K562 (cell line): ENCODE data around the gene BCAR3. TPM values are rescaled to one million over a fixed set of nuclear protein-coding genes. Genes with fewer than 3 reads are reported as not detected.
A peak's percentile ranks its signal among the peaks of the same experiment; 100 is the strongest.

ENCODE experiments used
- CEBPB ChIP-seq: fragments of 450-650 bp; IDR thresholded peaks from 2 replicates; pipeline ENCODE4 v1.6.1; 2016; ENCODE audit warnings: missing genetic modification characterization, missing compliant biosample characterization
- GATA2 ChIP-seq: sonication (generic); formaldehyde crosslinking; IDR thresholded peaks from 2 replicates; pipeline ENCODE4 v1.4.0; 2020; ENCODE audit warnings: mild to moderate bottlenecking, missing genetic modification reagents
- HNRNPLL ChIP-seq: fragments of 200-400 bp; formaldehyde crosslinking; IDR thresholded peaks from 2 replicates; pipeline ENCODE4 v1.6.1; 2017; ENCODE audit warnings: low read length, low read depth, mild to moderate bottlenecking; ENCODE audit not compliant: poor library complexity, severe bottlenecking
- POLR2A ChIP-seq: fragments of 450-650 bp; conservative IDR thresholded peaks from 2 replicates; pipeline ENCODE4 v1.6.1; 2016
- SREBF2 ChIP-seq: sonication (generic); formaldehyde crosslinking; IDR thresholded peaks from 2 replicates; pipeline ENCODE4 v1.4.0; 2020; ENCODE audit warnings: mild to moderate bottlenecking, missing genetic modification reagents
- TEAD4 ChIP-seq, 2 experiments: sonication (generic) in 1 of 2; formaldehyde crosslinking in 1 of 2; IDR thresholded peaks; 2 replicates each; pipeline versions ENCODE4 v1.6.1 to v1.8.0; 2012 to 2022; ENCODE audit warnings: borderline replicate concordance in 1 of 2, inconsistent platforms in 1 of 2, low read length in 1 of 2, mild to moderate bottlenecking in 1 of 2, missing genetic modification reagents in 1 of 2
- TRIM24 ChIP-seq, 2 experiments: fragments of 450-650 bp; IDR thresholded peaks; 2 replicates each; pipeline ENCODE4 v1.6.1; 2016
- ZNF175 ChIP-seq: fragments of 200-800 bp; sonication (Bioruptor generic); IDR thresholded peaks from 2 replicates; pipeline ENCODE4 v1.6.1; 2016; ENCODE audit warnings: low read depth, mild to moderate bottlenecking, missing genetic modification characterization, missing compliant biosample characterization
- polyA plus RNA-seq, 8 experiments: library from polyadenylated mRNA; depleted of rRNA in 4 of 8; stranded (reverse) in 5 of 8; unstranded in 3 of 8; fragments of >200 nt; fragmentation: Nextera tagmentation in 2 of 8; fragmentation: Illumina TruSeq in 1 of 8; extraction: Ambion mirVana in 2 of 8; extraction: Trizol in 1 of 8; gene quantifications; 2 replicates each; pipeline versions ENCODE4 v1.2.1 to v1.2.3, GENCODE V29; 2011 to 2014; ENCODE audit warnings: inconsistent platforms in 1 of 8, missing spikeins in 1 of 8
- total RNA-seq, 7 experiments: library from RNA; depleted of rRNA in 6 of 7; stranded (reverse); fragments of >200 nt in 6 of 7; fragmentation: Illumina TruSeq in 2 of 7; extraction: Trizol in 2 of 7; gene quantifications; 2 replicates each; pipeline versions ENCODE4 v1.2.1 to v1.2.3, GENCODE V29; 2011 to 2021; ENCODE audit warnings: low replicate concordance in 1 of 7
- TF ChIP-seq, protein P1 (sequence below), 2 experiments: fragments of 450-650 bp; IDR thresholded peaks; 2 replicates each; pipeline ENCODE4 v1.6.1; 2016; ENCODE audit warnings: mild to moderate bottlenecking in 2 of 2, borderline replicate concordance in 1 of 2, low read depth in 1 of 2, moderate library complexity in 1 of 2

The BCAR3 gene
- total and polyA plus RNA-seq, 9 of the 15 experiments (the other 6 are each of a cell fraction or from before 2014, with no cell fraction given) = 1.8 to 6.3 (median 3.8) TPM

DNA sequence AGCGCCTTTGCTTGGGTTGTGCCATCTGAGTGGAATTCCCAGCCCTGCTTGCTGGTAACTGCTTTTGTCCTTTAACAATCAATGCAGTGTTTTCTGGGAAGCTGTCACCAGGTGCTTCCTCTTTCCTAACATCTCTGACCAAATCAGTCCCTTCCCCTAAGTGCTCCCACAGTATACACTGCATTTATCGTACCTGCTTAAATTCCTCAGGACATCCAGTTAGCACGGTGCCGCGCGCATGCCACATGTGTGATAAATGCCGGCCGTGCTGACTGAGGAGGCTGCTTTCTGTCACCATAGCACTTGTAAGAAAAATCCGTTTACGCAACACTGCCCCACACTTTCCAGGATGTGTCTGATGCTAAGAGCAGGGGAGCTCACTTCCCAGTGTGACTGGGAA lies 115.4 kb downstream of the BCAR3 start (continued):
- TF ChIP-seq, protein P1, sequence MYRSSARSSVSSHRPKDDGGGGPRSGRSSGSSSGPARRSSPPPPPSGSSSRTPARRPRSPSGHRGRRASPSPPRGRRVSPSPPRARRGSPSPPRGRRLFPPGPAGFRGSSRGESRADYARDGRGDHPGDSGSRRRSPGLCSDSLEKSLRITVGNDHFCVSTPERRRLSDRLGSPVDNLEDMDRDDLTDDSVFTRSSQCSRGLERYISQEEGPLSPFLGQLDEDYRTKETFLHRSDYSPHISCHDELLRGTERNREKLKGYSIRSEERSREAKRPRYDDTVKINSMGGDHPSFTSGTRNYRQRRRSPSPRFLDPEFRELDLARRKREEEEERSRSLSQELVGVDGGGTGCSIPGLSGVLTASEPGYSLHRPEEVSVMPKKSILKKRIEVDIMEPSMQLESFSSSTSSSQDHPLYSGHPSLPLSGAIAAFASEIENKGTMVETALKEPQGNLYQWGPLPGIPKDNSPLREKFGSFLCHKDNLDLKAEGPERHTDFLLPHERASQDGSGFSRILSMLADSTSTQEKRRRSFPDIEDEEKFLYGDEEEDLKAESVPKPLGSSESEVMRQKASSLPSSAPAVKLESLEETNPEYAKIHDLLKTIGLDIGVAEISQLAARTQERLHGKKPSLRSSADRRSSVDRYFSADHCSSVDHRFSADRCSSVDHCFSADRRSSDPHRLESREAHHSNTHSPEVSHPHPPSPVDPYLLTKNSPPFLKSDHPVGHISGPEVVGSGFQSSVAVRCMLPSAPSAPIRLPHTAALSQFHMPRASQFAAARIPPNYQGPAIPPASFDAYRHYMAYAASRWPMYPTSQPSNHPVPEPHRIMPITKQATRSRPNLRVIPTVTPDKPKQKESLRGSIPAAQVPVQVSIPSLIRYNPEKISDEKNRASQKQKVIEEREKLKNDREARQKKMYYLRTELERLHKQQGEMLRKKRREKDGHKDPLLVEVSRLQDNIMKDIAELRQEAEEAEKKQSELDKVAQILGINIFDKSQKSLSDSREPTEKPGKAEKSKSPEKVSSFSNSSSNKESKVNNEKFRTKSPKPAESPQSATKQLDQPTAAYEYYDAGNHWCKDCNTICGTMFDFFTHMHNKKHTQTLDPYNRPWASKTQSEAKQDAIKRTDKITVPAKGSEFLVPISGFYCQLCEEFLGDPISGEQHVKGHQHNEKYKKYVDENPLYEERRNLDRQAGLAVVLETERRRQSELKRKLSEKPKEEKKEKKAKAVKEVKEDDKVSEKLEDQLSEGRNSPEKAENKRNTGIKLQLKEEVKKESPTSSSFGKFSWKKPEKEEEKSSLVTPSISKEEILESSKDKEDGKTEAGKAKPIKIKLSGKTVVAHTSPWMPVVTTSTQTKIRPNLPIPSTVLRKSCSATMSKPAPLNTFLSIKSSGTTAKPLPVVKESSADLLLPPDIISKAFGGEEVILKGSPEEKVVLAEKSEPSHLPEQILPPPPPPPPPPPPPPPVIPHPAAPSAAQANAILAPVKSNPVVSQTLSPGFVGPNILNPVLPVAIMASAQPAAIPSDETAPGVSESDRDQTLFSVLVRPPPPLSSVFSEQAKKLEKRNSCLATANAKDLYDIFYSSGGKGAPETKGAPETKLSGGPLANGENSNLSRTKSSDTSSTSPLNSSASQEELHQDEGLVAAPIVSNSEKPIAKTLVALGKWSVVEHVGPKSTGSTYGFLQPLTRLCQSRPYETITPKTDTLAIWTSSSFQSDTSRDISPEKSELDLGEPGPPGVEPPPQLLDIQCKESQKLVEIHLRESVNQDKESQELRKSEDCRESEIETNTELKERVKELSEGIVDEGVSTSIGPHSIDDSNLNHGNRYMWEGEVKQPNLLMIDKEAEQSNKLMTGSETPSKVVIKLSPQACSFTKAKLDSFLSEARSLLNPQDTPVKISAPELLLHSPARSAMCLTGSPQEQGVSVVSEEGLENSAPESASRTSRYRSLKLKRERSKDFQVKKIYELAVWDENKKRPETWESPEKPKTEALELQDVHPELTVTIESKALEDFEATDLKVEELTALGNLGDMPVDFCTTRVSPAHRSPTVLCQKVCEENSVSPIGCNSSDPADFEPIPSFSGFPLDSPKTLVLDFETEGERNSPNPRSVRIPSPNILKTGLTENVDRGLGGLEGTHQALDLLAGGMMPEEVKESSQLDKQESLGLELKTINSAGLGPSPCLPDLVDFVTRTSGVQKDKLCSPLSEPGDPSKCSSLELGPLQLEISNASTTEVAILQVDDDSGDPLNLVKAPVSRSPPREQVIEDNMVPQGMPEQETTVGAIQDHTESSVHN (IDR thresholded peaks at IDR 0.05; ENCODE audit: borderline replicate concordance in 1 of 2, low read depth in 1 of 2) = no peak
- TF ChIP-seq TEAD4 (IDR thresholded peaks at IDR 0.05; ENCODE audit: low read length) = no peak
- 0 out of 2 replicates have a peak, but pooled peaks have one; percentile 13 for TF ChIP-seq TEAD4 (CRISPR knock-in tag; IDR thresholded peaks at IDR 0.05; ENCODE audit: borderline replicate concordance)
- no peak for TF ChIP-seq ZNF175 (CRISPR knock-in tag)
- TF ChIP-seq GATA2 (CRISPR knock-in tag) = 0 out of 2 replicates have a peak, but pooled peaks have one; percentile 16
- no peak for TF ChIP-seq POLR2A
- TF ChIP-seq CEBPB = peak; percentile 80
- no peak for TF ChIP-seq HNRNPLL
- no peak for TF ChIP-seq TRIM24 (IDR thresholded peaks at IDR 0.05)
- no peak for TF ChIP-seq SREBF2 (CRISPR knock-in tag)
